ENCODE data around the gene REV3L. TPM values are rescaled to one million over a fixed set of nuclear protein-coding genes. Genes with fewer than 3 reads are reported as not detected.

REV3L gene
- total and polyA plus RNA-seq, 2 donors (not counting 3 experiments of a cell fraction or from before 2014, with no cell fraction given), result 6.0 to 22.7 TPM

DNA sequence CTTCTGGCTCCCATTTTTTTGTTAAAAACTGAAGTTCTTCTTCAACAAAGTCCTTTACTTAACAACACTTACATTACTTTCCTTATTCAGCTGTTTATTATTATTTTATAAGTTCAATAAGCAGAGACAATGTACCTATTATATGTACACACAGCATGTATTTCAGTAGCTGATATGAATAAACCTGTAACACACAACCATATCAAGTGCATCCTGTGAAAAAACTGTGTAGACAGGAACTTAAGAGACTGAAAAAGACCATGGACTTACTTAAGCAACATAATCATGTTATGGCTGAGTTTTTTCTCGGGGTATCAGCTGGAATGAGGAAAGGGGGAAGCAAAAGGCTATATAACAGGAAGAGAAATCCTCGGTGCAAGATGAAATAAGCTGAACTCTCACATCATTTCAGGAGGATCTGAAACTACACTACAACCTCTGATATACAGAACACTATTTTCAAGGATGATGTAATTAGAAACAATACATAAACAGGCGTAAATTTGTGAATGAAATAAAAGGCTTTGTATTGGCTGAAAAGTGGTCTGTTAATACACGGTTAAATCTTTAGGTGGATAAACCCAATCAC lies 70.9 kb downstream of the REV3L start:
- Histone ChIP-seq H3K4me3 (replicated peaks in 1 of 3; ENCODE audit: insufficient read depth in 1 of 3, low read depth in 1 of 3, low read length in 3 of 3) (no peak overlapping the region), H3K27ac (ENCODE audit: insufficient read depth, low read depth, low read length) (no peak overlapping the region), H3K36me3 (ENCODE audit: control insufficient read depth in 2 of 2, extremely low read depth in 1 of 2, insufficient read depth in 2 of 2, low read length in 2 of 2) (peaks cover 0 to 3% of the 10 kb centered on the region in 2 experiments), H3K79me2 (ENCODE audit: control insufficient read depth, insufficient read depth, low read length) (peaks cover under 1% of the 10 kb centered on the region), H3K4me1 (ENCODE audit: control insufficient read depth, extremely low read depth, insufficient read depth, low read length) (no peaks in the 10 kb centered on the region), H3K9ac (replicated peaks; ENCODE audit: extremely low read depth, insufficient read depth, low read length) (no peak overlapping the region), H2AFZ (ENCODE audit: low read depth, low read length) (no peak overlapping the region), H4K20me1 (replicated peaks; ENCODE audit: control insufficient read depth, extremely low read depth, insufficient read depth, low read length) (no peaks in the 10 kb centered on the region), H3K27me3 (ENCODE audit: control insufficient read depth in 2 of 2, insufficient read depth in 2 of 2, low read length in 2 of 2) (no peaks in the 10 kb centered on the region), H3K9me3 (replicated peaks; ENCODE audit: control insufficient read depth, insufficient read depth, low read length) (no peaks in the 10 kb centered on the region), H3K9me1 (replicated peaks; ENCODE audit: control insufficient read depth, extremely low read depth, insufficient read depth, low read length) (no peaks in the 10 kb centered on the region), H3K4me2 (ENCODE audit: insufficient read depth, low read length) (no peak overlapping the region)
- FAIRE-seq, result no peak
- DNase-seq (ENCODE audit: low read depth, low spot score), result no peak
- CTCF ChIA-PET, result no interaction called here
- no TSS peak for BruUV-seq (replicated peaks)
- no peak for TF ChIP-seq MYC (IDR thresholded peaks at IDR 0.05; ENCODE audit: low read depth, low read length)
- TF ChIP-seq, protein P1, sequence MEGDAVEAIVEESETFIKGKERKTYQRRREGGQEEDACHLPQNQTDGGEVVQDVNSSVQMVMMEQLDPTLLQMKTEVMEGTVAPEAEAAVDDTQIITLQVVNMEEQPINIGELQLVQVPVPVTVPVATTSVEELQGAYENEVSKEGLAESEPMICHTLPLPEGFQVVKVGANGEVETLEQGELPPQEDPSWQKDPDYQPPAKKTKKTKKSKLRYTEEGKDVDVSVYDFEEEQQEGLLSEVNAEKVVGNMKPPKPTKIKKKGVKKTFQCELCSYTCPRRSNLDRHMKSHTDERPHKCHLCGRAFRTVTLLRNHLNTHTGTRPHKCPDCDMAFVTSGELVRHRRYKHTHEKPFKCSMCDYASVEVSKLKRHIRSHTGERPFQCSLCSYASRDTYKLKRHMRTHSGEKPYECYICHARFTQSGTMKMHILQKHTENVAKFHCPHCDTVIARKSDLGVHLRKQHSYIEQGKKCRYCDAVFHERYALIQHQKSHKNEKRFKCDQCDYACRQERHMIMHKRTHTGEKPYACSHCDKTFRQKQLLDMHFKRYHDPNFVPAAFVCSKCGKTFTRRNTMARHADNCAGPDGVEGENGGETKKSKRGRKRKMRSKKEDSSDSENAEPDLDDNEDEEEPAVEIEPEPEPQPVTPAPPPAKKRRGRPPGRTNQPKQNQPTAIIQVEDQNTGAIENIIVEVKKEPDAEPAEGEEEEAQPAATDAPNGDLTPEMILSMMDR (IDR thresholded peaks at IDR 0.05; ENCODE audit: extremely low read depth in 1 of 2, insufficient read depth in 1 of 2, low read depth in 1 of 2, low read length in 2 of 2), result no peak
- TF ChIP-seq EZH2 (IDR thresholded peaks at IDR 0.05; ENCODE audit: borderline replicate concordance, low read depth, low read length, severe bottlenecking), result no peak
- no peak for TF ChIP-seq POLR2AphosphoS5 (IDR thresholded peaks at IDR 0.05; ENCODE audit: insufficient read depth, low read depth, low read length)
- no peak for TF ChIP-seq GATA2 (IDR thresholded peaks at IDR 0.05; ENCODE audit: insufficient read depth, insufficient read length, low read depth, low read length)
- TF ChIP-seq, protein P2, sequence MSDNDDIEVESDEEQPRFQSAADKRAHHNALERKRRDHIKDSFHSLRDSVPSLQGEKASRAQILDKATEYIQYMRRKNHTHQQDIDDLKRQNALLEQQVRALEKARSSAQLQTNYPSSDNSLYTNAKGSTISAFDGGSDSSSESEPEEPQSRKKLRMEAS (IDR thresholded peaks at IDR 0.05; ENCODE audit: insufficient read depth, insufficient read length), result no peak
- TF ChIP-seq JUN (IDR thresholded peaks at IDR 0.05; ENCODE audit: borderline replicate concordance, insufficient read depth, insufficient read length, low read depth), result no peak
- TF ChIP-seq POLR2A (IDR thresholded peaks at IDR 0.05; ENCODE audit: low read depth, low read length), result no peak
- no peak for TF ChIP-seq FOS (IDR thresholded peaks at IDR 0.05; ENCODE audit: borderline replicate concordance, insufficient read depth, low read length)
- intact Hi-C loops (cut with micrococcal nuclease) (no loop called here), dilution Hi-C loops (cut with MboI; ENCODE audit: extremely low pct_ligation_motif_present, low sequenced_read_pairs) (no loop called here)
- POLR2A ChIA-PET, result no interaction called here

All from endothelial cell of umbilical vein (primary cell).